ENCODE results near the gene IFNAR1.
"Not testable (repeated sequence)": the region's sequence is repeated elsewhere in the genome, so short reads cannot be mapped to it uniquely, and the experiment has no call there.

Gene IFNAR1

GRCh38 chr21:33377221-33377920 lies 52.6 kb downstream of the IFNAR1 start:
- no peak for DNase-seq (ENCODE audit: low read depth)

- no peak for DNase-seq (ENCODE audit: low read depth)
Observed at GRCh38 chr21:33378081-33378480, 53.3 kb downstream of the IFNAR1 start.

- not testable (repeated sequence) for DNase-seq (ENCODE audit: low read depth)
Observed at GRCh38 chr21:33379934-33380333, 55.2 kb downstream of the IFNAR1 start.

GRCh38 chr21:33380483-33380998 lies 55.8 kb downstream of the IFNAR1 start:
- DNase-seq (ENCODE audit: low read depth), result peak; percentile 82

- DNase-seq (ENCODE audit: low read depth), result not testable (repeated sequence)
Observed at GRCh38 chr21:33381381-33381780, 56.6 kb downstream of the IFNAR1 start.

GRCh38 chr21:33383056-33383888 lies 58.5 kb downstream of the IFNAR1 start:
- DNase-seq (ENCODE audit: low read depth), result peak; percentile 79

- DNase-seq (ENCODE audit: low read depth), result peak; percentile 32
Observed at GRCh38 chr21:33384841-33385331, 60.1 kb downstream of the IFNAR1 start.

- no peak for DNase-seq (ENCODE audit: low read depth)
Observed at GRCh38 chr21:33386222-33386784, 61.5 kb downstream of the IFNAR1 start.

- DNase-seq (ENCODE audit: low read depth), result no peak
Observed at GRCh38 chr21:33387294-33387693, 62.5 kb downstream of the IFNAR1 start.

GRCh38 chr21:33388188-33388587 lies 63.4 kb downstream of the IFNAR1 start:
- no peak for DNase-seq (ENCODE audit: low read depth)

- no peak for DNase-seq (ENCODE audit: low read depth)
Observed at GRCh38 chr21:33390479-33390878, 65.7 kb downstream of the IFNAR1 start.

GRCh38 chr21:33391656-33392055 lies 66.9 kb downstream of the IFNAR1 start:
- DNase-seq (ENCODE audit: low read depth), result no peak

GRCh38 chr21:33392284-33392985 lies 67.7 kb downstream of the IFNAR1 start:
- DNase-seq (ENCODE audit: low read depth), result no peak

GRCh38 chr21:33393348-33393747 lies 68.6 kb downstream of the IFNAR1 start:
- DNase-seq (ENCODE audit: low read depth), result no peak

- no peak for DNase-seq (ENCODE audit: low read depth)
Observed at GRCh38 chr21:33394260-33394659, 69.5 kb downstream of the IFNAR1 start.

GRCh38 chr21:33395891-33396331 lies 71.1 kb downstream of the IFNAR1 start:
- DNase-seq (ENCODE audit: low read depth), result no peak

- no peak for DNase-seq (ENCODE audit: low read depth)
Observed at GRCh38 chr21:33396436-33396835, 71.7 kb downstream of the IFNAR1 start.

- DNase-seq (ENCODE audit: low read depth), result no peak
Observed at GRCh38 chr21:33396951-33397350, 72.2 kb downstream of the IFNAR1 start.

- DNase-seq (ENCODE audit: low read depth), result no peak
Observed at GRCh38 chr21:33397717-33398116, 72.9 kb downstream of the IFNAR1 start.

- DNase-seq (ENCODE audit: low read depth), result no peak
Observed at GRCh38 chr21:33398361-33398760, 73.6 kb downstream of the IFNAR1 start.

- DNase-seq (ENCODE audit: low read depth), result no peak
Observed at GRCh38 chr21:33401630-33401992, 76.8 kb downstream of the IFNAR1 start.
